NK-92 (cell line): ENCODE measurements around the gene MTR.
"Not testable (repeated sequence)": the region's sequence is repeated elsewhere in the genome, so short reads cannot be mapped to it uniquely, and the experiment has no call there.

Source experiments
- DNase-seq: peaks from one replicate; lab custom pipeline; 2025; ENCODE audit not compliant: unreplicated experiment; lab: John Stamatoyannopoulos, UW

The MTR gene

GRCh38 chr1:236896716-236897115 is 101.6 kb downstream of the MTR start:
- DNase-seq = no peak

GRCh38 chr1:236904892-236905741 is 110.0 kb downstream of the MTR start:
- DNase-seq = no peak

GRCh38 chr1:236907205-236907604 is 112.1 kb downstream of the MTR start:
- DNase-seq = no peak

- no peak for DNase-seq
These were observed 113.6 kb downstream of the MTR start for GRCh38 chr1:236908669-236909068.

GRCh38 chr1:236911047-236911446 is 116.0 kb downstream of the MTR start:
- not testable (repeated sequence) for DNase-seq

GRCh38 chr1:236913371-236914037 is 118.4 kb downstream of the MTR start:
- no peak for DNase-seq

GRCh38 chr1:236914375-236914774 is 119.3 kb downstream of the MTR start:
- DNase-seq = no peak

GRCh38 chr1:236916131-236916800 is 121.2 kb downstream of the MTR start:
- no peak for DNase-seq

- DNase-seq = no peak
These were observed 122.4 kb downstream of the MTR start for GRCh38 chr1:236917448-236917847.

GRCh38 chr1:236920286-236920894 is 125.3 kb downstream of the MTR start:
- no peak for DNase-seq

- DNase-seq = no peak
These were observed 126.5 kb downstream of the MTR start for GRCh38 chr1:236921610-236922009.

GRCh38 chr1:236922190-236922589 is 127.1 kb downstream of the MTR start:
- DNase-seq = no peak

- DNase-seq = no peak
These were observed 130.3 kb downstream of the MTR start for GRCh38 chr1:236925386-236925785.

- no peak for DNase-seq
These were observed 135.4 kb downstream of the MTR start for GRCh38 chr1:236930503-236930902.

- DNase-seq = no peak
These were observed 143.7 kb downstream of the MTR start for GRCh38 chr1:236938760-236939159.

- no peak for DNase-seq
These were observed 147.3 kb downstream of the MTR start for GRCh38 chr1:236942431-236942830.

- no peak for DNase-seq
These were observed 149.5 kb downstream of the MTR start for GRCh38 chr1:236944556-236944955.

GRCh38 chr1:236945002-236945401 is 149.9 kb downstream of the MTR start:
- DNase-seq = no peak

- DNase-seq = no peak
These were observed 152.7 kb downstream of the MTR start for GRCh38 chr1:236947794-236948193.

- no peak for DNase-seq
These were observed 153.3 kb downstream of the MTR start for GRCh38 chr1:236948381-236948780.

- no peak for DNase-seq
These were observed 153.9 kb downstream of the MTR start for GRCh38 chr1:236948996-236949395.
